OCI-LY1 (cell line): ENCODE measurements around the gene PTPA.

Source experiments
- H2AFZ ChIP-seq: fragments of 200-600 bp; sonication (generic), shearing (Covaris generic); 2 replicates; pipeline ENCODE4 v1.6.0; 2014; ENCODE audit warnings: antibody characterized with exemption, mild to moderate bottlenecking, low read length
- H3F3A ChIP-seq: fragments of 200-600 bp; sonication (generic), shearing (Covaris generic); 2 replicates; pipeline ENCODE4 v1.6.0; 2014; ENCODE audit warnings: mild to moderate bottlenecking, antibody characterized with exemption, low read length, moderate library complexity; ENCODE audit not compliant: insufficient read depth
- H3K27ac ChIP-seq: fragments of 200-600 bp; sonication (generic); 2 replicates; pipeline ENCODE4 v1.5.1; 2014; ENCODE audit warnings: low read length, mixed run types, mild to moderate bottlenecking, low read depth; ENCODE audit not compliant: poor library complexity, severe bottlenecking
- H3K27me3 ChIP-seq: fragments of 200-600 bp; sonication (generic); 2 replicates; pipeline ENCODE4 v1.6.0; 2014; ENCODE audit warnings: antibody characterized with exemption, mild to moderate bottlenecking, low read length, moderate library complexity; ENCODE audit not compliant: insufficient read depth
- H3K36me3 ChIP-seq: fragments of 200-600 bp; sonication (generic); 2 replicates; pipeline ENCODE4 v1.6.1; 2014; ENCODE audit warnings: mild to moderate bottlenecking, antibody characterized with exemption, low read length, moderate library complexity, mixed read lengths; ENCODE audit not compliant: insufficient read depth
- H3K4me1 ChIP-seq: fragments of 200-600 bp; sonication (generic); 2 replicates; pipeline ENCODE4 v1.5.1; 2014; ENCODE audit warnings: mild to moderate bottlenecking, low read length, moderate library complexity; ENCODE audit not compliant: insufficient read depth, severe bottlenecking
- H3K4me2 ChIP-seq: fragments of 200-600 bp; sonication (generic), shearing (Covaris generic); 2 replicates; pipeline ENCODE4 v1.6.1; 2014; ENCODE audit warnings: low read length
- H3K4me3 ChIP-seq: fragments of 200-600 bp; sonication (generic); 2 replicates; pipeline ENCODE4 v1.5.1; 2014; ENCODE audit warnings: low read length, low read depth, mild to moderate bottlenecking, mixed read lengths; ENCODE audit not compliant: poor library complexity, severe bottlenecking
- H3K79me2 ChIP-seq: fragments of 200-600 bp; shearing (Covaris generic); 2 replicates; pipeline ENCODE4 v1.6.1; 2016; ENCODE audit warnings: mixed run types, low read length, mixed read lengths; ENCODE audit not compliant: insufficient read depth
- H3K9ac ChIP-seq: fragments of 200-600 bp; sonication (generic), shearing (Covaris generic); 2 replicates; pipeline ENCODE4 v1.6.1; 2014; ENCODE audit warnings: mild to moderate bottlenecking, low read length, mixed read lengths
- H3K9me2 ChIP-seq: fragments of 200-600 bp; sonication (generic), shearing (Covaris generic); 2 replicates; pipeline ENCODE4 v1.6.1; 2014; ENCODE audit warnings: low read depth, mild to moderate bottlenecking, low read length, mixed read lengths
- H3K9me3 ChIP-seq: fragments of 200-600 bp; shearing (Covaris generic); 2 replicates; pipeline ENCODE4 v1.6.1; 2014; ENCODE audit warnings: low read length, mixed read lengths
- H4K20me1 ChIP-seq: fragments of 200-600 bp; sonication (generic), shearing (Covaris generic); 2 replicates; pipeline ENCODE4 v1.6.0; 2016; ENCODE audit warnings: mild to moderate bottlenecking, low read length; ENCODE audit not compliant: insufficient read depth
- CTCF ChIP-seq: fragments of 200-600 bp; sonication (generic), shearing (Covaris generic); IDR thresholded peaks from 2 replicates; pipeline ENCODE4 v1.5.1; 2017; ENCODE audit warnings: mild to moderate bottlenecking, antibody characterized with exemption, low read length, moderate library complexity, mixed read lengths
- EZH2 ChIP-seq: fragments of 200-600 bp; sonication (generic), shearing (Covaris generic); IDR thresholded peaks from 2 replicates; pipeline ENCODE4 v1.8.0; 2017; ENCODE audit warnings: borderline replicate concordance, mixed run types, mild to moderate bottlenecking, antibody characterized with exemption, low read length, moderate library complexity, mixed read lengths

Gene PTPA

DNA sequence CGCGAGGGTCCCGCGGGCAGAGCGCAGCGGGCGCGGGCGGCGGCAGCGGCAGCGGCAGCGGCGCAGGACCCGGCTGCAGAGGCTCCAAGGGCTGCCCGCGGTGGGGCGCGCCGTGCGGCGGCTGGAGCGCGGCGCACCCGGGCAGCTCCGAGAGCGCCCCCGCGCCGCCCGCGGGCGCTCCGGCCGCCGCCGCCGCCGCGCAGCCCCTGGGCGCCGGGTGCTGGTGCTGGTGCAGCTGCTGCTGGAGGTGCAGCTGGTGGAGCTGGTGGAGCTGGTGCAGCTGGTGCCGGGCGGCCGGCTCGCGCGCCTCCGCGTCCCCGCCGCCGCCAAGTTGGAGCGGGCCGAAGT is 66.2 kb downstream of the PTPA start:
- no peaks in the 10 kb centered on the region for H3K9me2 ChIP-seq
- H3K27ac ChIP-seq = no peak overlapping the region
- H3K4me1 ChIP-seq = peaks cover 44% of the 10 kb centered on the region
- no peaks in the 10 kb centered on the region for H3K36me3 ChIP-seq
- H3K9me3 ChIP-seq = no peaks in the 10 kb centered on the region
- no peaks in the 10 kb centered on the region for H3F3A ChIP-seq
- H3K27me3 ChIP-seq = peaks cover 13% of the 10 kb centered on the region; the same call in 1 of the 2 replicates
- peak overlapping the region; percentile 90 for H3K4me2 ChIP-seq
- peak overlapping the region; percentile 61 for H3K4me3 ChIP-seq
- TF ChIP-seq EZH2 (no peak), CTCF (no peak)
- H3K79me2 ChIP-seq = no peaks in the 10 kb centered on the region
- no peak overlapping the region for H2AFZ ChIP-seq
- no peak overlapping the region; the same call in 1 of the 2 replicates for H3K9ac ChIP-seq
- no peaks in the 10 kb centered on the region for H4K20me1 ChIP-seq

- peak within 1 kb of the TSS; percentile 90 for H3K4me2 ChIP-seq
- H3K9me3 ChIP-seq = no peaks in the 10 kb centered on the region
- H3K9me2 ChIP-seq = no peaks in the 10 kb centered on the region
- H3K4me3 ChIP-seq = peak within 1 kb of the TSS; percentile 61
- H3K4me1 ChIP-seq = peaks cover 44% of the 10 kb centered on the region
- no peak within 1 kb of the TSS for H3K27ac ChIP-seq
- TF ChIP-seq EZH2 = no peak
- TF ChIP-seq CTCF = no peak
- no peaks in the 10 kb centered on the region for H4K20me1 ChIP-seq
- no peak within 1 kb of the TSS for H2AFZ ChIP-seq
- H3K79me2 ChIP-seq = no peaks in the 10 kb centered on the region
- no peaks in the 10 kb centered on the region for H3K36me3 ChIP-seq
- peaks cover 13% of the 10 kb centered on the region; the same call in 1 of the 2 replicates for H3K27me3 ChIP-seq
- H3F3A ChIP-seq = no peaks in the 10 kb centered on the region
- H3K9ac ChIP-seq = peak within 1 kb of the TSS; percentile 50; the same call in 1 of the 2 replicates
These were observed 66.8 kb downstream of the PTPA start, which contains the start of gene IER5L for GRCh38 chr9:129177791-129178567. Gene IER5L, minus strand, starts transcription at chr9:129178261. Its CDS starts 209 bp downstream, at chr9:129178052.

- Histone ChIP-seq H3K4me1 (peaks cover 43% of the 10 kb centered on the region), H3K27me3 (peaks cover 7% of the 10 kb centered on the region; the same call in 1 of the 2 replicates), H3K9me2 (no peaks in the 10 kb centered on the region), H4K20me1 (no peaks in the 10 kb centered on the region), H3F3A (no peaks in the 10 kb centered on the region), H3K79me2 (no peaks in the 10 kb centered on the region), H3K27ac (no peak overlapping the region), H3K9ac (no peak overlapping the region), H3K4me2 (peak overlapping the region; percentile 90), H3K4me3 (peak overlapping the region; percentile 61), H3K9me3 (no peaks in the 10 kb centered on the region), H3K36me3 (no peaks in the 10 kb centered on the region), H2AFZ (no peak overlapping the region)
- no peak for TF ChIP-seq CTCF
- TF ChIP-seq EZH2 = no peak
These were observed 67.6 kb downstream of the PTPA start for GRCh38 chr9:129178568-129179382.
